GM12891 (cell line): Measurements from ENCODE around the gene NKD1.

Source experiments
- DNase-seq: peaks from one replicate; pipeline ENCODE4 v3.0.0; 2011; ENCODE audit warnings: low spot score; ENCODE audit not compliant: insufficient read length
- FAIRE-seq: peaks from 2 replicates; lab custom pipeline; 2011; peaks lifted over from hg19 to GRCh38; lab: Jason Lieb, UNC
- PAX5 ChIP-seq: IDR thresholded peaks from 2 replicates; pipeline ENCODE4 v1.6.1; 2011; ENCODE audit warnings: low read length, moderate library complexity, mild to moderate bottlenecking; ENCODE audit not compliant: insufficient read depth, severe bottlenecking
- POLR2A ChIP-seq: IDR thresholded peaks from 2 replicates; pipeline ENCODE4 v1.6.1; 2011; ENCODE audit warnings: low read depth, low read length, control low read depth
- POLR2AphosphoS5 ChIP-seq: IDR thresholded peaks from 2 replicates; pipeline ENCODE4 v1.6.1; 2011; ENCODE audit warnings: low read depth, low read length, control low read depth
- POU2F2 ChIP-seq: IDR thresholded peaks from 2 replicates; pipeline ENCODE4 v1.6.1; 2011; ENCODE audit warnings: low read depth, mild to moderate bottlenecking, control low read depth, low read length, moderate library complexity
- SPI1 ChIP-seq: IDR thresholded peaks from 2 replicates; pipeline ENCODE4 v1.6.1; 2011; ENCODE audit warnings: low read depth, low read length, control low read depth
- TAF1 ChIP-seq: IDR thresholded peaks from 2 replicates; pipeline ENCODE4 v1.6.1; 2011; ENCODE audit warnings: low read depth, low read length, control low read depth

Gene NKD1

DNA sequence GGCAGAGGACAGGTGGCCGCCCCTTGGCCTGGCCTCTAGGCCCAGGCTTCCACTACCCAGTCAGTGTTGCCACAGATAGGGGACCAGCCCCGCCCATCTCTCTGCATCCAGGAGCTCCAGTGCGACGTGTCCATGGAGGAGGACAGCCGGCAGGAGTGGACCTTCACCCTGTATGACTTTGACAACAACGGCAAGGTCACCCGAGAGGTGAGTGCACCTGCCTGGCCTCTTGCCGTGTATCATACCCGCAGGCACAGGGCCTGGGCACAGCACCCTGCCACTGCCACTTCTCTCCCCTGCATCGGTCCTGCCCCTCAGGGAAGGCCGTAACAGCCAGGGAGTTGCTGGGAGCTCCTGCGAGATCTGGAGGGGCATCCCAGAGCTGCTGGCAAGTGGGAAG, 77.2 kb downstream of the NKD1 start:
- DNase-seq (no peak), FAIRE-seq (no peak)
- TF ChIP-seq PAX5, result no peak
- TF ChIP-seq POU2F2, result no peak
- TF ChIP-seq POLR2A, result no peak
- no peak for TF ChIP-seq SPI1
- no peak for TF ChIP-seq TAF1
- TF ChIP-seq POLR2AphosphoS5, result no peak

- no peak for TF ChIP-seq POLR2A
- TF ChIP-seq POU2F2, result no peak
- TF ChIP-seq SPI1, result no peak
- no peak for TF ChIP-seq POLR2AphosphoS5
- no peak for TF ChIP-seq TAF1
- no peak for TF ChIP-seq PAX5
- FAIRE-seq (peak; percentile 52), DNase-seq (no peak)
Measured at GRCh38 chr16:50626868-50627267, 78.7 kb downstream of the NKD1 start.

- DNase-seq, result peak; percentile 49
- no peak for TF ChIP-seq POLR2AphosphoS5
- TF ChIP-seq SPI1, result no peak
- no peak for TF ChIP-seq POU2F2
- TF ChIP-seq TAF1, result no peak
- no peak for TF ChIP-seq POLR2A
- no peak for TF ChIP-seq PAX5
- FAIRE-seq, result peak; percentile 81
Measured at GRCh38 chr16:50627419-50627818, 79.2 kb downstream of the NKD1 start.

DNA sequence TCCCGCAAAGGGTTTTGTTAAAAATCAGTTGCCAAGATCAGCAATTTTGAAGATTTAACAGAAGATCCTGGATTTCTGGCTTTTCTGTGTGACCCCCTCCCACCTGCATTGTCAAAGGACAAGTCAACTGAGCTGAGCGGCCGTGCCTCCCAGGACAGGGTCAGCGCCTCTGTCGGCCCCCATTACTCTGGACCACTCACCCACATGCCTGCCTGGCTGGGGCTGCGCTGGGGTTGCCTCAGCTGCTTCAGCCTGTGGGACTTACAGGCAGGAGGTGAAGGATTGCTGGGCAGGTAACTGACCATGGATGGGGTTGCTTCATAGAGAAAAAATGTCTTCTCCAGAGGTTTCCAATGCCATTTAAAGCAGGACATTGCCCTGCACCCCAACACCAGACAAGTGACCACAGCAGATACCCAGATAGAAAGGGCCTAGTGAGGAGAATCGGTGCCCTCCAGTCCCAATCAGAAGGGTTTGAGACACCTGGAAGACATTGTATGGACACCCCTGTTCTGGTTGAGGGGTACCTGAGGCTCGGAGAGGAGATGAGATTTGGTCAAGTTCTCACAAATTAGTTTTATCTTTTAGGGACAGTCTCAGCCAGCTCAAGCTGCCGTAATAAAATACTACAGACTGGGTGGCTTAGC, 80.1 kb downstream of the NKD1 start:
- FAIRE-seq (no peak), DNase-seq (no peak)
- no peak for TF ChIP-seq SPI1

DNA sequence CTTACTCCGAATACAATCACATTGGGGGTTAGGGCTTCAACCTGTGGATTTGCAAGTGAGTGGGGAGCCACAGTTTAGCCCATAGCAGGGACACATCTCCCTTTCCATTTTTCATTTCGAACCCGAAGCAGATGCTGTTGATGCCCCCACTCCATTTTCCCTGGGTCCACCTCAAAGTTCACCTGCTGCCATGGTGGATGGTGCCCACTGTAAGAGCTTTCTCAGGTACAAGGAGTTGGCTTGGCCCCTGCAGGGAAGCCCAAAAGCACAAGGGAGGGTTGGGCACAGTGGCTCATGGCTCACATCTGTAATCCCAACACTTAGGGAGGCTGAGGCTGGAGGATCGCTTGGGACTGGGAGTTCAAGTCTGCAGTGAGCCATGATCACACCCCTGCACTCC, 81.1 kb downstream of the NKD1 start:
- TF ChIP-seq SPI1, result no peak
- no peak for TF ChIP-seq PAX5
- TF ChIP-seq POLR2AphosphoS5, result no peak
- TF ChIP-seq POU2F2, result no peak
- TF ChIP-seq POLR2A, result no peak
- no peak for TF ChIP-seq TAF1

GRCh38 chr16:50630394-50631020, 82.3 kb downstream of the NKD1 start:
- TF ChIP-seq TAF1 (no peak), PAX5 (no peak), POU2F2 (no peak), SPI1 (no peak), POLR2A (no peak), POLR2AphosphoS5 (no peak)
- FAIRE-seq, result no peak
- no peak for DNase-seq

More for the DNA sequence above, 81.1 kb downstream of the NKD1 start:
- DNase-seq (no peak), FAIRE-seq (no peak)

- TF ChIP-seq POLR2A, result no peak
- no peak for TF ChIP-seq PAX5
- no peak for TF ChIP-seq POU2F2
- TF ChIP-seq TAF1, result no peak
- no peak for TF ChIP-seq SPI1
- no peak for TF ChIP-seq POLR2AphosphoS5
- no peak for DNase-seq
- FAIRE-seq, result no peak
Measured at GRCh38 chr16:50631249-50631984, 83.2 kb downstream of the NKD1 start.

- FAIRE-seq (no peak), DNase-seq (no peak)
- TF ChIP-seq TAF1 (no peak), POLR2A (no peak), PAX5 (no peak), POLR2AphosphoS5 (no peak), POU2F2 (no peak), SPI1 (no peak)
Measured at GRCh38 chr16:50631985-50632576, 83.9 kb downstream of the NKD1 start.

- DNase-seq (no peak), FAIRE-seq (no peak)
- TF ChIP-seq SPI1 (no peak), POLR2A (no peak), PAX5 (no peak), TAF1 (no peak), POU2F2 (no peak), POLR2AphosphoS5 (no peak)
Measured at GRCh38 chr16:50632927-50633800, 85.0 kb downstream of the NKD1 start.
